ENCODE measurements around the gene PADI4.

PADI4 gene

DNA sequence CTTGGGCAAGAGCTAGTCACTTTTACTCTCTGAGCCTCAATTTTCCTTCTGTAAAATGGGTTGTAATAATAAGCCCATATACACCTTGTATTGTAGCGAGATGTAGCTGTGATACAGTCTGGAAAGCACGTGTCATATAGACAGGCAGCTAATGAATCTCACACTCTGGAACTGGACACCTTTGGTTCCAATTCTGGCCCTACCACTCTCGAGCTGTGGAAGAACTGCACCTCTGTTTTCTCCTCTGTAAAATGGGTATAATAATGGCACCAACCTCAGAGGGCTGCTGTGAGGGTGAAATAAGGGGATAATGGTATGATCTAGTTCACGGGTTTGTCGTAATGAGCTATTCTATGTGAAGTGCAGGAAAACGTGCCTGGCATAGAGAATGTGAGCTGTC is 668 bp upstream of the PADI4 start:
- H3K27ac ChIP-seq (ENCODE audit: low read length) = no peak overlapping the region
- no peaks in the 10 kb centered on the region for H3K79me2 ChIP-seq (ENCODE audit: low read length)
- no peak overlapping the region for H2AFZ ChIP-seq (ENCODE audit: low read depth, low read length)
- H3K36me3 ChIP-seq (replicated peaks; ENCODE audit: low read depth, low read length) = no peaks in the 10 kb centered on the region
- H3K4me1 ChIP-seq (ENCODE audit: low read length) = no peaks in the 10 kb centered on the region
- TF ChIP-seq, protein P1, sequence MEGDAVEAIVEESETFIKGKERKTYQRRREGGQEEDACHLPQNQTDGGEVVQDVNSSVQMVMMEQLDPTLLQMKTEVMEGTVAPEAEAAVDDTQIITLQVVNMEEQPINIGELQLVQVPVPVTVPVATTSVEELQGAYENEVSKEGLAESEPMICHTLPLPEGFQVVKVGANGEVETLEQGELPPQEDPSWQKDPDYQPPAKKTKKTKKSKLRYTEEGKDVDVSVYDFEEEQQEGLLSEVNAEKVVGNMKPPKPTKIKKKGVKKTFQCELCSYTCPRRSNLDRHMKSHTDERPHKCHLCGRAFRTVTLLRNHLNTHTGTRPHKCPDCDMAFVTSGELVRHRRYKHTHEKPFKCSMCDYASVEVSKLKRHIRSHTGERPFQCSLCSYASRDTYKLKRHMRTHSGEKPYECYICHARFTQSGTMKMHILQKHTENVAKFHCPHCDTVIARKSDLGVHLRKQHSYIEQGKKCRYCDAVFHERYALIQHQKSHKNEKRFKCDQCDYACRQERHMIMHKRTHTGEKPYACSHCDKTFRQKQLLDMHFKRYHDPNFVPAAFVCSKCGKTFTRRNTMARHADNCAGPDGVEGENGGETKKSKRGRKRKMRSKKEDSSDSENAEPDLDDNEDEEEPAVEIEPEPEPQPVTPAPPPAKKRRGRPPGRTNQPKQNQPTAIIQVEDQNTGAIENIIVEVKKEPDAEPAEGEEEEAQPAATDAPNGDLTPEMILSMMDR (IDR thresholded peaks at IDR 0.05; ENCODE audit: low read depth, low read length) = no peak
- TF ChIP-seq EZH2phosphoT487 (IDR thresholded peaks at IDR 0.05; ENCODE audit: low read depth) = no peak
- H4K20me1 ChIP-seq (ENCODE audit: insufficient read depth, low read length) = no peaks in the 10 kb centered on the region
- no peak overlapping the region for H3K9ac ChIP-seq (ENCODE audit: low read length)
- H3K9me3 ChIP-seq (ENCODE audit: insufficient read depth, low read length) = no peaks in the 10 kb centered on the region
- 0 out of 2 replicates have a peak, but pooled peaks cover 3% of the 10 kb centered on the region for H3K27me3 ChIP-seq (ENCODE audit: low read depth, low read length)
- no peak overlapping the region for H3K4me3 ChIP-seq (ENCODE audit: low read length)
- H3K4me2 ChIP-seq (ENCODE audit: low read length) = no peak overlapping the region

DNA sequence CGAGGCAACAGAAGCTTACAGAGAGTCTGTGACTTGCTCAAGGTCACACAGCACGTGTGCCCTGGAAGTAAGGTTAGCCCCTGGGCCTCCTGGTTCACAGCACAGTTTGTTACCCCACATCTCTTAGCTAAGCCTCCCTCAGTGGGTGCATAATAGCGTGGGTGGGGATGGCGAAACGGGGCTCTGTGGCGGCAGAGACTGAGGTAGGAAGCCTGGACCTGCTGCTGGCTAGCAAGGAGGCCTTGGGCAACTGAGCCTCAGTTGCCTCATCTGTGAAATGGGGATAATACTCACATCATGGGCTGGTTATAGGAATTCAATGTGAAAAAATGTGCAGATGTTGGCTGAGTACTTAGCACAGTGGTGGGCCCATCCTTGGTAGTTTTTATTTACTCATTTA is 596 bp downstream of the PADI4 start:
- H2AFZ ChIP-seq (ENCODE audit: low read depth, low read length) = no peak overlapping the region
- H3K27ac ChIP-seq (ENCODE audit: low read length) = no peak overlapping the region
- 0 out of 2 replicates have a peak, but pooled peaks cover 3% of the 10 kb centered on the region for H3K27me3 ChIP-seq (ENCODE audit: low read depth, low read length)
- H3K4me1 ChIP-seq (ENCODE audit: low read length) = no peaks in the 10 kb centered on the region
- H3K4me3 ChIP-seq (ENCODE audit: low read length) = no peak overlapping the region
- no peaks in the 10 kb centered on the region for H3K36me3 ChIP-seq (replicated peaks; ENCODE audit: low read depth, low read length)
- H3K9ac ChIP-seq (ENCODE audit: low read length) = no peak overlapping the region
- H3K79me2 ChIP-seq (ENCODE audit: low read length) = no peaks in the 10 kb centered on the region
- H4K20me1 ChIP-seq (ENCODE audit: insufficient read depth, low read length) = no peaks in the 10 kb centered on the region
- no peak for TF ChIP-seq EZH2phosphoT487 (IDR thresholded peaks at IDR 0.05; ENCODE audit: low read depth)
- TF ChIP-seq, protein P1 (IDR thresholded peaks at IDR 0.05; ENCODE audit: low read depth, low read length) = no peak
- H3K9me3 ChIP-seq (ENCODE audit: insufficient read depth, low read length) = no peaks in the 10 kb centered on the region
- H3K4me2 ChIP-seq (ENCODE audit: low read length) = no peak overlapping the region

DNA sequence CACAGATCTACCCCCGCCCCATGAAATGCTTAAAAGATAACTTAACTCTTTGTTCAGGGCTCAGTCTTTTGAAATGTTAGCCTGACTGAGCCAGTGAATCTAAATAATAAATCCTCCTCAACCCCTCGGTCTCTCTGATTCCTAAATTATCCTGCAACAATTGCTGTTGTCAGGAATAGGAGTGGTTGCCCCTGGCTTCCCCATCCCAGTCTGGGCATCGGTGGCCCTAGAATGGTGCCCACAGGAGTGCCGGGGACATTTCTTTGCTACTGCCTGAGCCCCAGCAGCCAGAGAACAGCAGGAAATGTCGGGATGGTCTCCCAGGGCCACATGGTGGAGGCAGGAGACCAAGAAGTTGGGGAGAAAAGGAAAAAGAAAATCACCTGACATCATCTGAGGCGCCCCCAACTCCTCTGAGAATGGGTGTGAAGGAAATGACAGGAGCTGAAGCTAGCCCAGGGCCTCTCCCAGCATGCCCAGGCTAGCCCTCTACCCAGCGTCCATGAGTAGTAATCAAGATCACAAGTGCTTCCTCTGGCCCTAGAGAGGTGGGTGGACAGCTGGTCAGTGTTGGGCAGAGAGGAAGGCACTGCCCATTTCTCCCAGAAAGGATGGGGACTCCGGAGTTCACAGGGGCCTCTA is 1.6 kb downstream of the PADI4 start:
- H4K20me1 ChIP-seq (ENCODE audit: insufficient read depth, low read length) = no peaks in the 10 kb centered on the region
- no peak overlapping the region for H3K27ac ChIP-seq (ENCODE audit: low read length)
- no peaks in the 10 kb centered on the region for H3K36me3 ChIP-seq (replicated peaks; ENCODE audit: low read depth, low read length)
- no peak for TF ChIP-seq EZH2phosphoT487 (IDR thresholded peaks at IDR 0.05; ENCODE audit: low read depth)
- TF ChIP-seq, protein P1 (IDR thresholded peaks at IDR 0.05; ENCODE audit: low read depth, low read length) = no peak
- no peaks in the 10 kb centered on the region for H3K4me1 ChIP-seq (ENCODE audit: low read length)
- no peak overlapping the region for H2AFZ ChIP-seq (ENCODE audit: low read depth, low read length)
- H3K27me3 ChIP-seq (ENCODE audit: low read depth, low read length) = no peaks in the 10 kb centered on the region
- H3K9ac ChIP-seq (ENCODE audit: low read length) = no peak overlapping the region
- no peak overlapping the region for H3K4me3 ChIP-seq (ENCODE audit: low read length)
- no peaks in the 10 kb centered on the region for H3K9me3 ChIP-seq (ENCODE audit: insufficient read depth, low read length)
- H3K79me2 ChIP-seq (ENCODE audit: low read length) = no peaks in the 10 kb centered on the region
- H3K4me2 ChIP-seq (ENCODE audit: low read length) = no peak overlapping the region

DNA sequence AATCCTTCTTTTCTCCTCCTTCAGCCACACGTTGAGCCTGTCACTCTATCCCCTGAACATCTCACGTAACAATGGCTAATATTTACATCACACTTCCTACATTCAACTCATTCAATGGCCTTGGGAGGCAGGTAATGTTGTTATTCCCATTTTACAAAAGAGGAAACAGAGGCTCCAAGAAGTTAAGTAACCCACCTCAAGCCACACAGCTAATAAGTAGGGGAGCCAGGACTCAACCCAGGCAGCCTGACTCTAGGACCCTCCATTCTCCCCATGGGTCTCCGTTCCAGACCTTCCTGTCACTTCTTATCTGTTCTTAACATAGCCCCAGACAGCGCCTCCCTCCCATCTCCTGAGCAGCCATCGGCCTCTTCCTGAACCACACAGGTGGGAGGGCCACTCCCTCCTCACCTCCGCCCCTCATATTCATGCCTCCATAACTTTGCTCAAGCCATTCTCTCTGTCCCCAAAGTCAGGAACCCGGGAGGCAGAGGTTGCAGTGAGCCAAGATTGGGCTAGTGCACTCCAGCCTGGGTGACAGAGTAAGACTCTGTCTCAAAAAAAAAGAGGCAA is 2.2 kb downstream of the PADI4 start:
- TF ChIP-seq, protein P1 (IDR thresholded peaks at IDR 0.05; ENCODE audit: low read depth, low read length) = no peak
- TF ChIP-seq EZH2phosphoT487 (IDR thresholded peaks at IDR 0.05; ENCODE audit: low read depth) = no peak
- Histone ChIP-seq H2AFZ (ENCODE audit: low read depth, low read length) (no peak overlapping the region), H3K4me2 (ENCODE audit: low read length) (no peak overlapping the region), H3K9ac (ENCODE audit: low read length) (no peak overlapping the region), H3K36me3 (replicated peaks; ENCODE audit: low read depth, low read length) (no peaks in the 10 kb centered on the region), H3K4me1 (ENCODE audit: low read length) (no peaks in the 10 kb centered on the region), H3K27ac (ENCODE audit: low read length) (no peak overlapping the region), H3K27me3 (ENCODE audit: low read depth, low read length) (no peaks in the 10 kb centered on the region), H3K79me2 (ENCODE audit: low read length) (no peaks in the 10 kb centered on the region), H3K4me3 (ENCODE audit: low read length) (no peak overlapping the region), H4K20me1 (ENCODE audit: insufficient read depth, low read length) (no peaks in the 10 kb centered on the region), H3K9me3 (ENCODE audit: insufficient read depth, low read length) (no peaks in the 10 kb centered on the region)
